BE2C (cell line): ENCODE data around the gene TMC6.
"Not testable (repeated sequence)": the region's sequence is repeated elsewhere in the genome, so short reads cannot be mapped to it uniquely, and the experiment has no call there.

Experiments
- DNase-seq: peaks from one replicate; pipeline ENCODE4 v3.0.0-alpha.2; 2020
- H3K27me3 ChIP-seq: fragments of 250-450 bp; sonication (Bioruptor Pico); 2 replicates; pipeline ENCODE4 v1.5.1; 2020; ENCODE audit warnings: mild to moderate bottlenecking
- H3K36me3 ChIP-seq: fragments of 250-450 bp; sonication (Bioruptor Pico); 2 replicates; pipeline ENCODE4 v1.5.1; 2020; ENCODE audit warnings: mild to moderate bottlenecking
- H3K4me1 ChIP-seq: fragments of 250-450 bp; sonication (Bioruptor Pico); 2 replicates; pipeline ENCODE4 v1.5.1; 2020
- H3K4me3 ChIP-seq: 2 replicates; pipeline ENCODE4 v1.5.1; 2011; ENCODE audit warnings: low read depth, low read length
- H3K9me3 ChIP-seq: fragments of 250-450 bp; sonication (Bioruptor Pico); 2 replicates; pipeline ENCODE4 v1.5.1; 2020
- TF ChIP-seq, protein P1 (sequence below): IDR thresholded peaks from 2 replicates; pipeline ENCODE4 v1.5.1; 2012; ENCODE audit warnings: mild to moderate bottlenecking, low read depth, low read length

Gene TMC6

DNA sequence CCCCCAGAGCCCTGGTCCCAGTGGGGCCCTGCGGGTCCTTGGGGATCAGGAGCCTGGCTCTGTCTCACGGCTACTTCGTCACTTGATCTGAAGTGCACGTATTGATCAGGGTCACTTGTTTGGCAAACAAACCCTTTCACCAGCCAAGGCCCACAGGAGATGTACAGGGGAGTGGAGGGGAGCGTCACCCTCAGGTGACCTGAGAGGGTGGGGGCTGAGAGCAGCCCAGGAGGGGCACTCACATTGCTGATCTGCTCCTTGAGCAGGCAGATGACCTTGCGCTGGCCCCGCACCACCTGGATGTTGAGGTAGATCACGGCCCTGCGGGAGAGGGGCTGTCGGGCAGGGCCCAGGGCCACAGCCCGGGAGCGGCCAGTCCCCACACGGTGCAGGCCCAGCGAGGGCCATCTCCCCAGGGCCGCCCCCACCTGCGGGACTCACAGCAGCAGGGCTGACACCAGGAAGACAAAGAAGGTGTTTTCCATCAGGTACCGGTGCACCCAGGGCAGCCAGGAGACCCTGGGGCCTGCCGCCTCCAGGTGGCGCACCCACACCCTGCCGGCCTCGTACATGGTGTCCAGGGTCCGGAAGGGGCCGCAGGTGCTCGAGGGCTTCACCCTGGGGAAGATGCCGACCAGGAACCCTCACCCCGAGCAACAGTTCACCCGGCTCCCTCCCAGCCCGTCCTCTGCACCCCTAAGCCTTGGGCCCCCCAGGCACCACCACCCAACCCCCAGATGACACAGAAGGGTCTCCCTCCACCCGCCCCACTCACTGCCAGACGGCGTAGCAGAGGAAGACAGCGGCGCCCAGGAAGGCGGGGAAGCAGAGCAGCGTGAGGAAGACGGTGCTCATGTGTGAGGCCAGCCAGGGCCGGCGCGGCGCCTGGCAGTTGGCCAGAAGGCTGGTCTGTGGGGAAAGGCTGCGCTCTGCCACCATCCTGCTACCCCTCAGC lies 11.3 kb downstream of the TMC6 start:
- H3K4me1 ChIP-seq, result peaks cover 8% of the 10 kb centered on the region
- DNase-seq, result peak; percentile 81

DNA sequence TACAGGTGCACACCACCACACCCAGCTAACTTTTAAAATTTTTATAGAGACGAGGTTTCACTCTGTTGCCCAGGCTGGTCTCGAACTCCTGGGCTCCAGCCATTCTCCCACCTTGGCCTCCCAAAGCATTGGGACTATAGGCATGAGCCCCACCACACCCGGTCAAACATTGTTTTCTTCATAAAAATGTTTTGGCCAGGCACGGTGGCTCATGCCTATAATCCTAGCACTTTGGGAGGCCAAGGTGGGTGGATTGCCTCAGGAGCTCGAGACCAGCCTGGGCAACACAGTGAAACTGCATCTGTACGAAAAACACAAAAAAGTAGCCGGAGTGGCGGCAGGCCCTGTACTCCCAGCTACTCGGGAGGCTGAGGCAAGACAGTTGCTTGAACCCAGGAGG lies 12.1 kb downstream of the TMC6 start:
- H3K36me3 ChIP-seq, result no peaks in the 10 kb centered on the region
- no peak overlapping the region for H3K4me3 ChIP-seq
- H3K27me3 ChIP-seq, result no peaks in the 10 kb centered on the region
- peaks cover 8% of the 10 kb centered on the region for H3K4me1 ChIP-seq
- TF ChIP-seq, protein P1, sequence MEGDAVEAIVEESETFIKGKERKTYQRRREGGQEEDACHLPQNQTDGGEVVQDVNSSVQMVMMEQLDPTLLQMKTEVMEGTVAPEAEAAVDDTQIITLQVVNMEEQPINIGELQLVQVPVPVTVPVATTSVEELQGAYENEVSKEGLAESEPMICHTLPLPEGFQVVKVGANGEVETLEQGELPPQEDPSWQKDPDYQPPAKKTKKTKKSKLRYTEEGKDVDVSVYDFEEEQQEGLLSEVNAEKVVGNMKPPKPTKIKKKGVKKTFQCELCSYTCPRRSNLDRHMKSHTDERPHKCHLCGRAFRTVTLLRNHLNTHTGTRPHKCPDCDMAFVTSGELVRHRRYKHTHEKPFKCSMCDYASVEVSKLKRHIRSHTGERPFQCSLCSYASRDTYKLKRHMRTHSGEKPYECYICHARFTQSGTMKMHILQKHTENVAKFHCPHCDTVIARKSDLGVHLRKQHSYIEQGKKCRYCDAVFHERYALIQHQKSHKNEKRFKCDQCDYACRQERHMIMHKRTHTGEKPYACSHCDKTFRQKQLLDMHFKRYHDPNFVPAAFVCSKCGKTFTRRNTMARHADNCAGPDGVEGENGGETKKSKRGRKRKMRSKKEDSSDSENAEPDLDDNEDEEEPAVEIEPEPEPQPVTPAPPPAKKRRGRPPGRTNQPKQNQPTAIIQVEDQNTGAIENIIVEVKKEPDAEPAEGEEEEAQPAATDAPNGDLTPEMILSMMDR, result no peak
- no peak for DNase-seq
- no peaks in the 10 kb centered on the region for H3K9me3 ChIP-seq

More for the DNA sequence above, 11.3 kb downstream of the TMC6 start:
- Histone ChIP-seq H3K36me3 (no peaks in the 10 kb centered on the region), H3K27me3 (no peaks in the 10 kb centered on the region), H3K9me3 (no peaks in the 10 kb centered on the region), H3K4me3 (peak overlapping the region; percentile 37)
- TF ChIP-seq, protein P1, result peak; percentile 76

DNA sequence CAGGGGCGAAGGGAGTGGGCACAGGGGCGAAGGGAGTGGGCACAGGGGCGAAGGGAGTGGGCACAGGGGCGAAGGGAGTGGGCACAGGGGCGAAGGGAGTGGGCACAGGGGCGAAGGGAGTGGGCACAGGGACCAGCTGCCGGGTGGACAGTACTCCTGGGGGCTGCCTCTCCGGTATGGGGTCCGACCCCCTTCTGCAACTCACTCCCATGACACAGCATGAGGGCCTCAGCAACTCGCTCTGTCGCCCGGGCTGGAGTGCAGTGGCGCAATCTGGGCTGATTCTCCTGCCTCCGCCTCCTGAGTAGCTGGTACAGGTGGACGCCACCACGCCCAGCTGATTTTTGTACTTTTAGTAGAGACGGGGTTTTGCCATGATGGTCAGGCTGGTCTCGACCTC lies 12.8 kb downstream of the TMC6 start:
- not testable (repeated sequence) for H3K36me3 ChIP-seq, H3K4me1 ChIP-seq, DNase-seq

DNA sequence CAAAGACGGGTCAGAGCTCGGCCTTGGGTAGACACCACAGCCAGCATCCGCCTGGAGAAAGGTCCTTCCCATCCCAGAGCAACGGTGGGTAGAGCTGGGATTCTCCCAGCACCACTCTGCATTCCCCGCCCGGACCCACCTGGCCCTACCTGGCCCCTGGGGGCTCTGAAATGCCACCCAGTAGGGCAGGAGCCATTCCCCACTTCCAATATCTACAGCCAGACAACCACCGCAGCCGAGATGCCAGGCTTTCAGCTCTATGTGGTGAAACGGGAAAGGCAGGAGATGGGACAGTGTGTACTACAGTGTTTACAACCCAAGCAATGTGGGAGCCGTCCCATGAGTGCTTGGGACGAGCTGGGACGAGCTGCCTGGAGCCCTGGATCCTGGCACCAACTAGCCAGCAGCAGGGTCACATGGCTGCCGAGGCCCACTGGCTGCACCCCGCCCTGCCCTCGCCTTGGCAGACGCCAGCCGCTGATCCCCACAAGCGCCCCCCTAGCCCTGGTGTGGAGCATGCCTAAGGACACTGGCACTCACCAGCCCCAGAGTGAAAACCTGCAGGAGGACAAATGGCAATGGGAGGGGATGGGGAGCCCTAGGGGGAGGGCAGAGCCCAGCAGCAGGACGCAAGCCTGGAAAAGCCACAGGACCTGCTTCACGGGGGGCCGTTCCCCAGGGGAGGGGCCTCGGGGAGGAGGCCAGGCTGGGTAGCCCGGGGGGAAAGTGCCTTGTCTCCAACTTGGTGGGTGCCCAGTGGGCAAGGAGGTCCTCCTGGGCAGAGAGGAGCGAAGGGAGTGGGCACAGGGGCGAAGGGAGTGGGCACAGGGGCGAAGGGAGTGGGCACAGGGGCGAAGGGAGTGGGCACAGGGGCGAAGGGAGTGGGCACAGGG lies 13.5 kb downstream of the TMC6 start:
- Histone ChIP-seq H3K4me1 (peaks cover 8% of the 10 kb centered on the region), H3K27me3 (no peaks in the 10 kb centered on the region), H3K4me3 (no peak overlapping the region), H3K36me3 (no peaks in the 10 kb centered on the region), H3K9me3 (no peaks in the 10 kb centered on the region)
- TF ChIP-seq, protein P1, result no peak
- DNase-seq, result no peak

More for the DNA sequence above, 12.8 kb downstream of the TMC6 start:
- H3K4me3 ChIP-seq, H3K9me3 ChIP-seq, H3K27me3 ChIP-seq: not testable (repeated sequence)

DNA sequence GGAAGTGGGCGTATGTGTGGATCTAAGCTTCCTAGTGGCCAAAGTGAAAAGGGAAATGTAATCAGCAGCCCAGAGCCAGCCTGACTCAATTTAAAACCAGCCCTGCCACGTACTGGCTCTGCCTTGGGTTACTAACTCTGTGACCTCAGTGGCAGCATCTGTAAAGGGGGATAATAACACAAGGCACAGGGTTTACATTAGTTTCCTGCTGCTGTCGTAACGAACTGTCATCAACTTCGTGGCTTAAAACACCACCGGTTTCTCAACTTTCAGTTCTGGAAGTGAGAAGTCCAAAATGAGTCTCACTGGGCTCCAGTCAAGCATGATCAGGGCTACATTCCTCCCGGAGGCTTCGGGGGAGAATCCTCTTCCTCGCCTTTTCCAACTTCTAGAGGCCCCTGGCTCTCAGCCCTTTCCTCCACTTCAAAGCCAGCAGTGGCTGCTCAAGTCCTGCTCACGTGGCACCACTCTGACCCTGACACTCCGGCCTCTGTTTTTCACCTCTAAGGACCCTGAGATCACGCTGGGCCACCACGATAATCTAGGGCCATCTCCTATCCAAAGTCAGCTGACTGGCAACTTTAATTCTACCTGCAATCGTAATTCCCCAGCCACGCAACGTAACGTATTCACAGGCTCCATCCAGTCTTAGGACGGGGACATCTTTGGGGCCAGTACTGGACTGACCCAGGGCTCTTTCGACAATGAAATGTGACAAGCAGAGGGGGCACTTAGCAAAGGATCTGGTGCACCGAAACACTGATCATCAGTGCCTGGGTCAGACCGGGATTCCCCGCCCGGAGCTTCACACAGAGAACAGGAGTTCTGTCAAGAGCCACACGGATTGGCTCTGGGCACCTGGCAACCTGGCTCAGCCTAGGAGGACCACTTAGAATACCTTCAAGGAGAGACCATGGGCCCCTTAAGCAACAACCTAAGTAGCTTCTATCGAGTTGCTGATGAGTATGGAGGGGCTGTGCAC lies 14.5 kb downstream of the TMC6 start:
- Histone ChIP-seq H3K36me3 (no peaks in the 10 kb centered on the region), H3K4me3 (no peak overlapping the region), H3K9me3 (no peaks in the 10 kb centered on the region), H3K27me3 (no peaks in the 10 kb centered on the region), H3K4me1 (peaks cover 8% of the 10 kb centered on the region)
- DNase-seq, result no peak
- TF ChIP-seq, protein P1, result no peak
